AG04449 (cell line): ENCODE measurements around the gene FLT1.

ENCODE experiments used
- CTCF ChIA-PET: fragments of 350-600 bp; formaldehyde crosslinking; extraction: SDS; loops from one replicate; lab custom pipeline; 2021; ENCODE audit warnings: antibody characterized with exemption; lab: Yijun Ruan, JAX
- POLR2A ChIA-PET: fragments of 400-600, 350-600 bp; formaldehyde crosslinking; extraction: SDS; loops from one replicate; lab custom pipeline; 2020; ENCODE audit warnings: antibody characterized with exemption, inconsistent platforms; lab: Yijun Ruan, JAX
- DNase-seq: peaks from one replicate; pipeline ENCODE4 v3.0.0-alpha.2; 2010; ENCODE audit warnings: low read depth, low spot score
- H3K4me3 ChIP-seq: 2 replicates; pipeline ENCODE4 v1.5.1; 2011; ENCODE audit warnings: low read depth, mild to moderate bottlenecking, control low read depth, low read length
- CTCF ChIP-seq: IDR thresholded peaks from one replicate; pipeline ENCODE4 v1.5.1; 2011; ENCODE audit warnings: mild to moderate bottlenecking, moderate library complexity, low read length, control low read depth, inconsistent platforms; ENCODE audit not compliant: insufficient read depth; ENCODE audit errors: missing control alignments

FLT1 gene

GRCh38 chr13:28375250-28375930, 119.5 kb downstream of the FLT1 start:
- ChIA-PET POLR2A (no interaction called here), CTCF (no interaction called here)

GRCh38 chr13:28373810-28374209, 121.1 kb downstream of the FLT1 start:
- DNase-seq: no peak
- ChIA-PET CTCF (no interaction called here), POLR2A (no interaction called here)
- H3K4me3 ChIP-seq: no peak overlapping the region
- TF ChIP-seq CTCF: no peak

More at GRCh38 chr13:28375250-28375930, 119.5 kb downstream of the FLT1 start:
- H3K4me3 ChIP-seq: no peak overlapping the region
- TF ChIP-seq CTCF: no peak
- no peak for DNase-seq

DNA sequence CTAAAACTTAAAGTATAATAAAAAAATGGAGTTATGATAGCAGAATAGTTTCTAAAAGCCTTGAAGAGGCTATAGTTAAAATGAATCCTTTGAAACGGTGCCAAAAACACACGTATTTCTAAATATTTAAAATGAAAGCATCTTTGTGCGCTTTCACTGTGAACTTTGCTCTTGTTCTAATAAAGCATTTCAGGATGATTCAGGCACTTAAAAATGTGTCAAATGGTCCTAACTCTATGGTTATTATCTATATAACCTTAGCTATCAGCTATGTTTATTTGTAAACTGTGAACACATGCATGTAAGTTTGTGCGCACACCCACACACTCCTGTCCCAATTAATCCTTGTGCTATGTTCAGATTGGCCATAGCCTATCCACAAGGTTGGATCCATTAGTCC, 124.5 kb downstream of the FLT1 start:
- ChIA-PET CTCF (no interaction called here), POLR2A (no interaction called here)
- DNase-seq: no peak
- no peak for TF ChIP-seq CTCF
- no peak overlapping the region for H3K4me3 ChIP-seq

DNA sequence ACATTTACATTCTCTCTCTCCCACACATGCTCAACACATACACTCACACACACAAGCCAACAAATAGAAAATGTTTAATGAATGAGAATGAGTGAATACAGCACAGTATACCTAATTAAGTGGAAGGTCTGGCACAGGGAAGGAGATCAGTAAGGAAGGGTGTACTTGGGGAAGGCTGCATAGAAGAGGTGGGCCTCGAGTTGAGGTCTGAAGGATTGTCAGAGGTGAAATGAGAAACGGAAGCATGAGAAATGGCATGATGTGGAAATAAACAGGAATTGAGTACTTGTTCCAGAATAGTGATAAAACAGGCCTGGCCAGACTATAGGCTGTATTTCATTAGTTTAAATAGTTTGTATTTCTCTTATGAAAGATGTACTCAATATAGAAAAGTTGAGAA, 136.2 kb downstream of the FLT1 start:
- TF ChIP-seq CTCF: no peak
- DNase-seq: no peak
- H3K4me3 ChIP-seq: no peak overlapping the region
- ChIA-PET POLR2A (no interaction called here), CTCF (interaction anchor here (1.8 kb wide), 1 partner anchor 35 kb away, joined by 4 read pairs; no protein-coding TSS in a partner anchor)

DNA sequence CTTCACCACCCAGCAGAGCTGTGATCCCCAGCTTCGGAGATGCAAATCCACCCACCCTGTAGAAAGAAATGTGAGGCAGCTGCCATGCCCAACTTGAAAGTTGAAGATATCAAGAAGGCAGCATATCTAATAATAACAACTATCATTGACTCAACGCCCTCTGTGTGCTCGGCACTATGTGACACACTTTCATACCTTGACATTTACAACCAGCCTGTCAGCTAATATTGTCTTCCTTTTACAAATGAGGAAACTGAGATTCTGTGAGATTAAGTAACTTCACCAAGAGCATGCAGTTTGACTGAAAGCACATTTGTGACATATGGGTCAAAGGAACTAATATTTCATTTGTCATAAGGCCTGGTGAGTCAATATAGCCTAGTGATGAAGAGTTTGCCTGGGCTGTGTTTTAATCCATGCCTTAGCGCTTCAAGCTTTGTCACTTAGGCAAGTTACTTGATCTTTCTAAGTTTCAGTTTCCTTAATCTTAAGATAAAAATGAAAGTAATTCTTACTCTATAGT, 137.0 kb downstream of the FLT1 start:
- no peak for TF ChIP-seq CTCF
- DNase-seq: no peak
- ChIA-PET POLR2A (interaction anchor here (0.7 kb wide), 1 partner anchor 1087 kb away, joined by 4 read pairs; the partner anchor contains the start of gene RASL11A), CTCF (interaction anchor here (1.8 kb wide), 1 partner anchor 34 kb away, joined by 4 read pairs; no protein-coding TSS in a partner anchor)
- H3K4me3 ChIP-seq: no peak overlapping the region

GRCh38 chr13:28357247-28357825, 137.6 kb downstream of the FLT1 start:
- H3K4me3 ChIP-seq: no peak overlapping the region
- DNase-seq: no peak
- CTCF ChIA-PET: interaction anchor here (1.0 kb wide), 1 partner anchor 34 kb away, joined by 3 read pairs; no protein-coding TSS in a partner anchor
- TF ChIP-seq CTCF: no peak
- POLR2A ChIA-PET: interaction anchor here (0.7 kb wide), 1 partner anchor 1087 kb away, joined by 4 read pairs; the partner anchor contains the start of gene RASL11A
